Memory B cell (primary cell): ENCODE results near the gene SLC7A5.

Source experiments
- ATAC-seq: fragments of 150-1000 bp; cut with Tn5 transposase; 2 replicates; pipeline ENCODE4 v1.10.0; 2021; ENCODE audit warnings: low read depth, mild to moderate bottlenecking, moderate library complexity
- DNase-seq, 2 donors: peaks; one replicate each; pipeline ENCODE4 v3.0.0; 2022; ENCODE audit warnings: low spot score in 2 of 2
- H3K27ac Mint-ChIP-seq: one replicate; pipeline ENCODE4 v1.8.0; 2022; ENCODE audit warnings: mild to moderate bottlenecking, moderate library complexity, mixed read lengths
- H3K27me3 Mint-ChIP-seq: one replicate; pipeline ENCODE4 v1.8.0; 2022; ENCODE audit warnings: mixed read lengths
- H3K36me3 Mint-ChIP-seq: one replicate; pipeline ENCODE4 v1.8.0; 2022; ENCODE audit warnings: mild to moderate bottlenecking, mixed read lengths
- H3K4me1 Mint-ChIP-seq: one replicate; pipeline ENCODE4 v1.8.0; 2022; ENCODE audit warnings: mixed read lengths
- H3K4me3 Mint-ChIP-seq: one replicate; pipeline ENCODE4 v1.8.0; 2022; ENCODE audit warnings: mild to moderate bottlenecking, moderate library complexity, mixed read lengths
- H3K9me3 Mint-ChIP-seq: one replicate; pipeline ENCODE4 v1.8.0; 2022; ENCODE audit warnings: mixed read lengths

The SLC7A5 gene

DNA sequence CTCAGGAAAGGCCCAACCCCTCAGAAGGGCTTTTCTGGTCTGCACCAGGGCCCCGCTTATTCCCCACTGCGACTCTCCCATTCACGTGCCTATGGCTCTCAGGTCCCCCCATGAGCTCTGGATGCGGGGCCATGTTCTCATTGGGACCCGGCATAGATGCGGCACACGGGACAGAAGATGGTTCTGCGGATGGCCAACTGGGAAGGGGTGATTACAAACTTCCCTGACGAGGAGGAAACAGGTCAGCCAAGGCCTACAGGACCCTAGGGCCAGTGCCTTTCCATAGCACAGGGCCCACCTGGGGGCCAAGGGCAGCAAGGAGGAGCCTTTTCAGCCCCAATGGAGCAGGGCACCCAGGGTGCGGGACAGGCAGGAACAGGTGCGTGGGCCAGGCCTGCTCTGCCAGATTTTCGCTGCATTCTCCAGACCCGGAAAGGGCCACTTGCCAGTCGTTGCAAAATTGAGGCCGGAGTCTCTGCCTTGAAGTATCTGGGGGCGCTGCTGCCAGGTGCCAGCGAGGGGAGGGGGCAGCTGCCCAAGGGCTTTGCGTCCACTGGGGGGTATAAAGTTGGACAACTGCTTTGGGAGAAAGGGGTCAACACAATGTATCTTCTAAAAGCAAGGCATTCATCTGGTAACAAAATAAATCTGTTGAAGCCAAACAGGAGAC, 20.5 kb downstream of the SLC7A5 start:
- no peak for DNase-seq
- Mint-ChIP-seq H3K4me1 (peaks cover 6% of the 10 kb centered on the region), H3K9me3 (no peaks in the 10 kb centered on the region), H3K4me3 (no peak overlapping the region), H3K36me3 (peaks cover 1% of the 10 kb centered on the region), H3K27me3 (no peaks in the 10 kb centered on the region), H3K27ac (no peak overlapping the region)
- ATAC-seq, result no peak

DNA sequence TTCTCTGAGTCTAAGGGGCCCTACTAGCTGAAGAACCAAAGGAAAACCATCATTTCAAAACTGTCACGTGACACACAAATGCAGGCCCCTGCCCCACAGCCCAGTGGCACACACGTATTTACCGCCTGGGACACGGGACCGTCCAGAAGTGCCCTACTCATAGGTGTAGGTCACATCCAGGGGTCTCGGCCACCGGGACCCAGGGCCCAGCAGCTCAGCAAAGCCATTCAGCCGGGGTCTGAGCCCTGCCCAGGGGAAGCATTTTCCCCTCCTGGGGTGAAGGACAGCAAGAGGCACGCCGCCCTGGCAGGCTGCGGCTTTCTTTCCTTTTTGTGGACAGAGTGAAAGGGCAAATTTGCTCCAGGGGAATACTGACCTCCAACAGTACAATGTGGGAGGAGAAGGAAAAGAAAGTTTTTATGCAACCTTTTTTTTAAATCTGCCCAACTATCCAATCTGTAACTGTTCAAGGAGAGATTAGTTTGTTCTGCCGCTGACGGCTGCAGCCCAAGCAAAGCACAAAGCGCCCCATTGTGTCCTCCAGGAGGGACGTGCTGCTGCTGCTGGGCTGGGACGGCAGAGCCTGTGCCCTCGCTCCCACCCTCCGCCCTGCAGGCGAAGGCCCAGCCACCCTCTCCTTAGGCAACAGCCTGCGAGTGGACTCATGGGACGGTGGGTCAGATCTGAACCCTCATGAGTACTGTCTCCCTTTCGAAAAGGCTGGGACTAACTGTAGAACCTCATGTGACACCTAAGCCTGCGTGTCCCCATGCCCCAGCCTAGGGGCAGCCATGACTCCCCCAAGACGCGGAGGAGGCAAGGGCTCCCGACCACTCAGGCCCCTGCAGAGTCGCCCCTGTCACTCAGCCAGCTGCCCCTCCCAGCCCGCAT, 21.3 kb downstream of the SLC7A5 start:
- Mint-ChIP-seq H3K27me3 (no peaks in the 10 kb centered on the region), H3K36me3 (peaks cover 1% of the 10 kb centered on the region), H3K4me1 (peaks cover 8% of the 10 kb centered on the region), H3K4me3 (no peak overlapping the region), H3K9me3 (no peaks in the 10 kb centered on the region), H3K27ac (no peak overlapping the region)
- no peak for ATAC-seq
- DNase-seq, result no peak

- Mint-ChIP-seq H3K27me3 (no peaks in the 10 kb centered on the region), H3K36me3 (no peaks in the 10 kb centered on the region), H3K27ac (no peak overlapping the region), H3K9me3 (no peaks in the 10 kb centered on the region), H3K4me1 (peaks cover 8% of the 10 kb centered on the region), H3K4me3 (no peak overlapping the region)
- no peak for ATAC-seq
- no peak for DNase-seq
Observed at GRCh38 chr16:87847467-87847784, 21.9 kb downstream of the SLC7A5 start.

GRCh38 chr16:87846705-87847466, 22.4 kb downstream of the SLC7A5 start:
- ATAC-seq (no peak), DNase-seq (no peak)
- H3K4me3 Mint-ChIP-seq, result no peak overlapping the region
- no peaks in the 10 kb centered on the region for H3K36me3 Mint-ChIP-seq
- no peaks in the 10 kb centered on the region for H3K27me3 Mint-ChIP-seq
- no peaks in the 10 kb centered on the region for H3K9me3 Mint-ChIP-seq
- peaks cover 8% of the 10 kb centered on the region for H3K4me1 Mint-ChIP-seq
- H3K27ac Mint-ChIP-seq, result no peak overlapping the region

- DNase-seq (no peak), ATAC-seq (no peak)
- H3K4me1 Mint-ChIP-seq, result peaks cover 8% of the 10 kb centered on the region
- H3K4me3 Mint-ChIP-seq, result no peak overlapping the region
- H3K27me3 Mint-ChIP-seq, result no peaks in the 10 kb centered on the region
- no peaks in the 10 kb centered on the region for H3K36me3 Mint-ChIP-seq
- H3K9me3 Mint-ChIP-seq, result no peaks in the 10 kb centered on the region
- no peak overlapping the region for H3K27ac Mint-ChIP-seq
Observed at GRCh38 chr16:87845807-87846619, 23.3 kb downstream of the SLC7A5 start.

- H3K4me3 Mint-ChIP-seq, result no peak overlapping the region
- ATAC-seq, result no peak
- H3K9me3 Mint-ChIP-seq, result no peaks in the 10 kb centered on the region
- DNase-seq, result no peak
- no peaks in the 10 kb centered on the region for H3K36me3 Mint-ChIP-seq
- no peak overlapping the region for H3K27ac Mint-ChIP-seq
- H3K27me3 Mint-ChIP-seq, result no peaks in the 10 kb centered on the region
- H3K4me1 Mint-ChIP-seq, result peaks cover 8% of the 10 kb centered on the region
Observed at GRCh38 chr16:87845213-87845612, 24.1 kb downstream of the SLC7A5 start.

DNA sequence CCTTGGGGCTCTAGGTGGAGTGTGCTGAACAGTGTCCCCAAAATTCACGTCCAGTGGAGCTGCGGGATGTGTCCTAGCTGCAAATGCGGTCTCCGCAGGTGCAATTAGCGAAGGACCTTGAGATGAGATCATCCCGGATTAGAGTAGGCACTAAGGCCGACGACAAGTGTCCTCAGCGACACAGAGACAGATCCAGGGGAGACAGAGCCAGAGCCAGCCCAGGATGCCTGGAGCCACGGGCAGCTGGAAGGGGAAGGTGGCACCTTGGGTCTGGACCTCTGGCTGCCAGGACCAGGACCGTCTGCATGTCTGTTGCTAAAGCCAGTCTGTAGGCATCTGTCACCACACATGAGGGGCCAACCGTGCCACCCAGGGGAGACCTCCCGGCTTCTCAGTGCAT, 24.5 kb downstream of the SLC7A5 start:
- Mint-ChIP-seq H3K27ac (no peak overlapping the region), H3K4me3 (no peak overlapping the region), H3K4me1 (peaks cover 8% of the 10 kb centered on the region), H3K27me3 (no peaks in the 10 kb centered on the region), H3K36me3 (no peaks in the 10 kb centered on the region), H3K9me3 (no peaks in the 10 kb centered on the region)
- DNase-seq (no peak), ATAC-seq (no peak)

- DNase-seq, result no peak
- H3K27me3 Mint-ChIP-seq, result no peaks in the 10 kb centered on the region
- no peak for ATAC-seq
- H3K4me1 Mint-ChIP-seq, result peaks cover 8% of the 10 kb centered on the region
- no peaks in the 10 kb centered on the region for H3K36me3 Mint-ChIP-seq
- H3K4me3 Mint-ChIP-seq, result no peak overlapping the region
- no peaks in the 10 kb centered on the region for H3K9me3 Mint-ChIP-seq
- H3K27ac Mint-ChIP-seq, result no peak overlapping the region
Observed at GRCh38 chr16:87844120-87844733, 25.1 kb downstream of the SLC7A5 start.

DNA sequence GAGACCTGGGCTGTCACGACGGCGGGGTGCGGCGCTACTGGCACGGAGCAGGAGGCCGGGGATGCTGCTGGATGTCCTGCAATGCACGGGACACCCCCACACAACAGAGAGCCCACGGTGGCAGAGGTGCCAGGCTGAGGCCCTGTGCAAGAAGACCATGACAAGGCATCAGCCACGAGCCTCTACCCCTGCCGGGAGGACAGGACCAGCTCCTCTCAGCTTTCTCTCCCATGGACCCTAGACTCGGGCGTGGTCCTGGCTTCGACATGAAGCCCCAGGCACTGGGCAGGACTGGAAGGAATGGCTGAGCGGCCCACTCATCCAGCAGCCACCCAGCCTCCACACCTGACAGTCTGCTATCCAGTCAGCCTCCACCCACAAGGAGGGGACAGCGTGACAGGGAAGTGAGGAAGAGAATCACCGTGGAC, 25.6 kb downstream of the SLC7A5 start:
- H3K4me3 Mint-ChIP-seq, result no peak overlapping the region
- peak overlapping the region; percentile 7 for H3K27ac Mint-ChIP-seq
- no peaks in the 10 kb centered on the region for H3K36me3 Mint-ChIP-seq
- ATAC-seq (no peak), DNase-seq (no peak)
- peaks cover 8% of the 10 kb centered on the region for H3K4me1 Mint-ChIP-seq
- H3K27me3 Mint-ChIP-seq, result no peaks in the 10 kb centered on the region
- H3K9me3 Mint-ChIP-seq, result no peaks in the 10 kb centered on the region

DNA sequence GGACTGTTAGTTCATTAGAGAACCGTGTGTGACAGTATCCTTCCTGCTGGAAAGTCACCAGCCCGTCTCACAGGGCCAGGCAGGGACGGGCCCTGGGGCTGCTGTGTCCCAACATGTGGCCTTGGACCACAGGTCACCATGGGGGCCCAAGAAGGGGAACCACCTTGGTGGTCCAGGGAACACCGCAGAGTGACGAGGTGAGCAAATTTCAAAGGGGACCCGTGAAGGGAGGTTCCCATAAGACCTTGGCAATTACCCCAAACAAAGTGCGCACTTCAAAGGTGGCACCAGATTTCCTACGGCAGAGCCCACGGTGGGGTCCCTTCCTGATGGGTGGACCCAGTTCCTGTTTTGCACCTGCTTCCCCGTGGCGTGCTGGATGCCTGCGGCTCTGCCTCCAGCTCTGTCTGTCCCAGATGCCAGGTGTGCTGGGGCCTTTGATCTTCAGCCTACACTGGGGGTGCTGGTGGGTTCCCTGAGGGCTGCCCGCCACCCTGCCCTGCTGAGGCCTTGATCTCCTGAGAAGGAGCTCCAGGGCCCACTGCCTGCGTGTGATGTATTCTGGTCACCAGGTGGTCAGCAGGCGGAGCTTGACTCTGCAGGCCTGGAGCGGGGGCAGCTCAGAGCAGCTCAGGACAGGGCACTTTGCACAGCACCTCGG, 27.0 kb downstream of the SLC7A5 start:
- H3K9me3 Mint-ChIP-seq, result no peaks in the 10 kb centered on the region
- H3K4me1 Mint-ChIP-seq, result peaks cover 8% of the 10 kb centered on the region
- H3K36me3 Mint-ChIP-seq, result peaks cover under 1% of the 10 kb centered on the region
- no peak for ATAC-seq
- H3K27ac Mint-ChIP-seq, result no peak overlapping the region
- DNase-seq, result no peak
- no peak overlapping the region for H3K4me3 Mint-ChIP-seq
- no peaks in the 10 kb centered on the region for H3K27me3 Mint-ChIP-seq

GRCh38 chr16:87841340-87842208, 27.7 kb downstream of the SLC7A5 start:
- H3K4me1 Mint-ChIP-seq, result peaks cover 8% of the 10 kb centered on the region
- H3K9me3 Mint-ChIP-seq, result no peaks in the 10 kb centered on the region
- DNase-seq (no peak), ATAC-seq (no peak)
- H3K36me3 Mint-ChIP-seq, result peaks cover 3% of the 10 kb centered on the region
- H3K27ac Mint-ChIP-seq, result no peak overlapping the region
- no peak overlapping the region for H3K4me3 Mint-ChIP-seq
- no peaks in the 10 kb centered on the region for H3K27me3 Mint-ChIP-seq

DNA sequence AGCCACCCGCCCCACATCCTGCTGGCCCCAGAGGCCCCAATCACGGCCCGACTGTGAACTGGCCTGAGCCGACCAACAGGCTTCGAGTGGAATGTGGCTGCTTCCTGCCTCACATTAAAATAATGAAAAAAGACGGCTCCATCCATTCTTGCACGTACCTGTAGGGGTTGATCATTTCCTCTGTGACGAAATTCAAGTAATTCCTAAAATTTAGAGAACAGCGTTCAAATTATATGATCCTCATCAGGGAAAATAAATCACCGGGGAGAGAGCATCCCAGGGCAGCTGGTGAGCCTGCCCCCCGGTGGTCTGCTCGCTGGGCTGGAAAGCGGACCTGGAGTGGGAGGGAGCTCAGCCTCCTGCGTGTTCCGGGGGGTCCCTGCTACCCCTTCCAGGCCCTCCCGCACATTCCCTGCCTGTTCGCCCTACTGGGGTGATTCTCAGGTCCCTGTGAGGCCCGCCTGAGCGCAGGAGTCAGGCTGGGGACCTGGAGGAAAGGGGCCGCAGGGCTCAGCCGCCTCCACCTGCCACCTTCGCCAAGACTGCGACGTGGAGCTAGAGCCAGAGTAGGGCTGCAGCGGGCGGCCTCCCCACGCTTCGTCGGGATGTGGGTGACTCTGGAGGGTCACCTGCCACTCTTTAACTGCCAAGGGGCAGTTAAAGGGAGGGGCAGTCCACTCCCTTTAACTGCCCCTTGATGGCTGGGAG, 28.9 kb downstream of the SLC7A5 start:
- Mint-ChIP-seq H3K27ac (no peak overlapping the region), H3K4me3 (no peak overlapping the region), H3K36me3 (peaks cover 6% of the 10 kb centered on the region), H3K9me3 (no peaks in the 10 kb centered on the region), H3K4me1 (peaks cover 8% of the 10 kb centered on the region), H3K27me3 (no peaks in the 10 kb centered on the region)
- DNase-seq, result no peak
- ATAC-seq, result no peak
